K562 (cell line): ENCODE data around the gene TDRD10. TPM values are rescaled to one million over a fixed set of nuclear protein-coding genes. Genes with fewer than 3 reads are reported as not detected.

Experiments used
- CUX1 ChIP-seq: fragments of 200-800 bp; sonication (Bioruptor generic); IDR thresholded peaks from 2 replicates; pipeline ENCODE4 v1.6.1; 2016; ENCODE audit warnings: missing genetic modification characterization, missing compliant biosample characterization
- DMBX1 ChIP-seq: fragments of 250-450 bp; sonication (Bioruptor Pico); IDR thresholded peaks from 2 replicates; pipeline ENCODE4 v1.8.0; 2022; ENCODE audit warnings: inconsistent platforms, mild to moderate bottlenecking, moderate library complexity, borderline replicate concordance
- GATAD2B ChIP-seq: fragments of 450-650 bp; IDR thresholded peaks from 2 replicates; pipeline ENCODE4 v1.6.1; 2017; ENCODE audit warnings: mild to moderate bottlenecking, borderline replicate concordance
- HLTF ChIP-seq: fragments of 450-650 bp; IDR thresholded peaks from 2 replicates; pipeline ENCODE4 v1.6.1; 2016
- HNRNPLL ChIP-seq: fragments of 200-400 bp; formaldehyde crosslinking; IDR thresholded peaks from 2 replicates; pipeline ENCODE4 v1.6.1; 2017; ENCODE audit warnings: low read length, low read depth, mild to moderate bottlenecking; ENCODE audit not compliant: poor library complexity, severe bottlenecking
- JUNB ChIP-seq: fragments of 450-650 bp; formaldehyde crosslinking; conservative IDR thresholded peaks from 2 replicates; pipeline ENCODE4 v1.4.0; 2020; ENCODE audit warnings: mild to moderate bottlenecking
- L3MBTL2 ChIP-seq: fragments of 450-650 bp; IDR thresholded peaks from 2 replicates; pipeline ENCODE4 v1.6.1; 2016; ENCODE audit warnings: mild to moderate bottlenecking, moderate library complexity
- MAZ ChIP-seq, 2 experiments: fragments of 450-650 bp in 1 of 2; sonication (generic) in 1 of 2; formaldehyde crosslinking; IDR thresholded peaks in 1 of 2; conservative IDR thresholded peaks in 1 of 2; 2 replicates each; pipeline versions ENCODE4 v1.4.0 to v1.5.0; 2020; ENCODE audit warnings: mild to moderate bottlenecking in 1 of 2, missing genetic modification reagents in 1 of 2
- MBD2 ChIP-seq: sonication (generic); IDR thresholded peaks from 2 replicates; pipeline ENCODE4 v1.6.1; 2016; ENCODE audit warnings: low read depth, borderline replicate concordance
- POLR3G ChIP-seq: IDR thresholded peaks from 2 replicates; pipeline ENCODE4 v1.6.1; 2011; ENCODE audit not compliant: insufficient read length, insufficient replicate concordance; ENCODE audit errors: extremely low read depth
- PRPF4 ChIP-seq: fragments of 200-400 bp; formaldehyde crosslinking; IDR thresholded peaks from one replicate; pipeline ENCODE4 v1.6.1; 2017; ENCODE audit warnings: low read length, low read depth, mild to moderate bottlenecking; ENCODE audit not compliant: insufficient read depth, poor library complexity, severe bottlenecking
- RBM39 ChIP-seq: fragments of 200-400 bp; formaldehyde crosslinking; optimal IDR thresholded peaks from 2 replicates; pipeline ENCODE3; 2018; ENCODE audit warnings: low read depth, low read length
- SMARCE1 ChIP-seq: fragments of 450-650 bp; IDR thresholded peaks from 2 replicates; pipeline ENCODE4 v1.7.1; 2016; ENCODE audit warnings: mild to moderate bottlenecking
- TAF1 ChIP-seq: IDR thresholded peaks from 2 replicates; pipeline ENCODE4 v1.6.1; 2011; ENCODE audit warnings: mild to moderate bottlenecking, low read length, moderate library complexity; ENCODE audit not compliant: insufficient read depth, control insufficient read depth, severe bottlenecking; ENCODE audit errors: extremely low read depth
- TCF3 ChIP-seq: sonication (generic); formaldehyde crosslinking; IDR thresholded peaks from 2 replicates; pipeline ENCODE4 v1.4.0; 2020; ENCODE audit warnings: mild to moderate bottlenecking, missing genetic modification reagents
- ZFP30 ChIP-seq: fragments of 250-450 bp; sonication (Bioruptor Pico); IDR thresholded peaks from 2 replicates; pipeline ENCODE4 v1.8.0; 2022; ENCODE audit warnings: moderate library complexity, mild to moderate bottlenecking, inconsistent platforms, borderline replicate concordance
- ZKSCAN1 ChIP-seq: fragments of 150-350 bp; IDR thresholded peaks from 2 replicates; pipeline ENCODE4 v1.6.1; 2016; ENCODE audit warnings: low read depth, low read length
- ZNF140 ChIP-seq: fragments of 250-450 bp; sonication (Bioruptor Pico); IDR thresholded peaks from 2 replicates; pipeline ENCODE4 v1.8.0; 2021; ENCODE audit warnings: moderate library complexity, mild to moderate bottlenecking, inconsistent platforms
- ZNF239 ChIP-seq: fragments of 250-450 bp; sonication (Bioruptor Pico); IDR thresholded peaks from 2 replicates; pipeline ENCODE4 v1.4.0; 2020; ENCODE audit warnings: mild to moderate bottlenecking
- ZNF589 ChIP-seq: fragments of 200-800 bp; sonication (Bioruptor generic); IDR thresholded peaks from 2 replicates; pipeline ENCODE4 v1.6.1; 2016; ENCODE audit warnings: low read depth, missing genetic modification characterization, missing compliant biosample characterization
- polyA plus RNA-seq, 8 experiments: library from polyadenylated mRNA; depleted of rRNA in 4 of 8; stranded (reverse) in 5 of 8; unstranded in 3 of 8; fragments of >200 nt; fragmentation: Nextera tagmentation in 2 of 8; fragmentation: Illumina TruSeq in 1 of 8; extraction: Ambion mirVana in 2 of 8; extraction: Trizol in 1 of 8; gene quantifications; 2 replicates each; pipeline versions ENCODE4 v1.2.1 to v1.2.3, GENCODE V29; 2011 to 2014; ENCODE audit warnings: inconsistent platforms in 1 of 8, missing spikeins in 1 of 8
- total RNA-seq, 7 experiments: library from RNA; depleted of rRNA in 6 of 7; stranded (reverse); fragments of >200 nt in 6 of 7; fragmentation: Illumina TruSeq in 2 of 7; extraction: Trizol in 2 of 7; gene quantifications; 2 replicates each; pipeline versions ENCODE4 v1.2.1 to v1.2.3, GENCODE V29; 2011 to 2021; ENCODE audit warnings: low replicate concordance in 1 of 7

The TDRD10 gene
- total and polyA plus RNA-seq, 9 of the 15 experiments (the other 6 are each of a cell fraction or from before 2014, with no cell fraction given), result not detected

- TF ChIP-seq RBM39 (no peak), MBD2 (no peak), L3MBTL2 (0 out of 2 replicates have a peak, but pooled peaks have one; percentile 36), TCF3 (CRISPR knock-in tag) (no peak), DMBX1 (CRISPR knock-in tag) (no peak; the same call in 1 of the 2 replicates), TAF1 (no peak), ZKSCAN1 (no peak), HNRNPLL (no peak), ZNF140 (CRISPR knock-in tag) (no peak), ZNF589 (no peak), GATAD2B (no peak), JUNB (CRISPR knock-in tag) (no peak), POLR3G (no peak), ZFP30 (CRISPR knock-in tag) (no peak), SMARCE1 (no peak), ZNF239 (CRISPR knock-in tag) (no peak), MAZ (CRISPR knock-in tag; conservative IDR thresholded peaks at IDR 0.05 in 1 of 2, IDR thresholded peaks at IDR 0.05 in 1 of 2) (0 out of 4 replicates have a peak, but pooled peaks of 1 of the 2 experiments have one; percentile 4), PRPF4 (no peak), CUX1 (CRISPR knock-in tag) (no peak), HLTF (no peak)
Observed at GRCh38 chr1:154463512-154463990, 38.5 kb upstream of the TDRD10 start (continued).
